Transverse colon (tissue), 4 donors: Measurements from ENCODE around the gene FMNL3. TPM values are rescaled to one million over a fixed set of nuclear protein-coding genes. Genes with fewer than 3 reads are reported as not detected.
"Not testable (repeated sequence)": the region's sequence is repeated elsewhere in the genome, so short reads cannot be mapped to it uniquely, and the experiment has no call there.

Experiments used
- DNase-seq: peaks from one replicate; pipeline ENCODE4 v3.0.0-alpha.2; 2019
- H3K27ac ChIP-seq, 4 donors: fragments of 200-600 bp; sonication (generic); 2 replicates each; pipeline ENCODE4 v1.5.1; 2016 to 2018; ENCODE audit warnings: inconsistent platforms in 4 of 4
- H3K27me3 ChIP-seq: fragments of 200-600 bp; sonication (generic); 2 replicates; pipeline ENCODE4 v1.5.1; 2017; ENCODE audit warnings: inconsistent platforms
- H3K36me3 ChIP-seq, 4 donors: fragments of 200-600 bp; sonication (generic); 2 replicates each; pipeline ENCODE4 v1.5.1; 2017 to 2019; ENCODE audit warnings: inconsistent platforms in 4 of 4
- H3K4me1 ChIP-seq, 4 donors: fragments of 200-600 bp; sonication (generic); 2 replicates each; pipeline ENCODE4 v1.5.1; 2017 to 2020; ENCODE audit warnings: inconsistent platforms in 4 of 4
- H3K4me3 ChIP-seq, 4 donors: fragments of 200-600 bp; sonication (generic); 1 replicate in 1 of 4; 2 replicates in 3 of 4; pipeline versions ENCODE4 v1.5.1 to v1.6.1; 2017 to 2019; ENCODE audit warnings: inconsistent platforms in 4 of 4
- H3K9me3 ChIP-seq, 2 donors: fragments of 200-600 bp; sonication (generic); 2 replicates each; pipeline ENCODE4 v1.5.1; 2017 to 2019; ENCODE audit warnings: inconsistent platforms in 2 of 2
- CTCF ChIP-seq, 5 experiments: fragments of 200-600 bp in 3 of 5; fragments of 450-650 bp in 2 of 5; sonication (generic) in 3 of 5; IDR thresholded peaks; 1 replicate in 2 of 5; 2 replicates in 3 of 5; pipeline ENCODE4 v1.5.1; 2016 to 2017; ENCODE audit warnings: antibody characterized with exemption in 5 of 5, inconsistent platforms in 3 of 5, mild to moderate bottlenecking in 2 of 5, moderate library complexity in 1 of 5
- EP300 ChIP-seq: sonication (generic); formaldehyde crosslinking; IDR thresholded peaks from one replicate; pipeline ENCODE4 v1.6.1; 2017; ENCODE audit warnings: antibody characterized with exemption, low read depth
- POLR2A ChIP-seq: fragments of 450-650 bp; IDR thresholded peaks from one replicate; pipeline ENCODE4 v1.6.1; 2016; ENCODE audit warnings: antibody characterized with exemption, mild to moderate bottlenecking, moderate library complexity
- POLR2AphosphoS5 ChIP-seq, 3 donors: sonication (generic); formaldehyde crosslinking; IDR thresholded peaks; one replicate each; pipeline ENCODE4 v1.6.1; 2016; ENCODE audit warnings: antibody characterized with exemption in 3 of 3
- WGBS, 2 donors: methylation state at CpG; one replicate each; pipeline ENCODE4 v1.1.5; 2018; ENCODE audit warnings: low coverage in 1 of 2; 5-methylcytosine and 5-hydroxymethylcytosine counted together
- in situ Hi-C, 4 donors: fragments of 200-750 bp; cut with MboI; loops; one replicate each; pipeline versions ENCODE4 v1.15.0 to v1.15.1; 2017; ENCODE audit warnings: low sequenced_read_pairs in 3 of 4, low pct_ligation_motif_present in 1 of 4, low pct_unique_long_range_greater_than_20kb in 1 of 4
- intact Hi-C: fragments of 100-400 bp; cut with DNase I; formaldehyde crosslinking; loops from one replicate; pipeline ENCODE4 v1.15.1; 2023; ENCODE audit warnings: low total_unique reads
- total RNA-seq, 4 donors: library from RNA; depleted of rRNA; stranded (reverse); fragments of >200 nt; gene quantifications; one replicate each; pipeline ENCODE4 v1.1.0, GENCODE V29; 2016

The FMNL3 gene
- total RNA-seq, 4 donors from 2014 or later = 5.3 to 16.5 (median 8.2) TPM

- H3K36me3 ChIP-seq = no peaks in the 10 kb centered on the region
- no peak for TF ChIP-seq POLR2AphosphoS5 (IDR thresholded peaks at IDR 0.05)
- no peak for TF ChIP-seq CTCF (IDR thresholded peaks at IDR 0.05)
- TF ChIP-seq EP300 = no peak
- H3K4me3 ChIP-seq = no peak overlapping the region
- H3K27ac ChIP-seq = no peak overlapping the region
- intact Hi-C loops (no loop called here), in situ Hi-C loops (no loop called here)
- H3K9me3 ChIP-seq = no peaks in the 10 kb centered on the region
- peaks cover 6 to 18% (median 13%) of the 10 kb centered on the region in 4 donors for H3K4me1 ChIP-seq
- peaks cover 9% of the 10 kb centered on the region for H3K27me3 ChIP-seq
- no peak for DNase-seq
- WGBS, 2 donors = 86 to 100% methylated on average over 1 of the region's 1 CpG
These were observed 88.6 kb downstream of the FMNL3 start for GRCh38 chr12:49618576-49618975.

- Histone ChIP-seq H3K27ac (no peak overlapping the region), H3K9me3 (no peaks in the 10 kb centered on the region), H3K36me3 (no peaks in the 10 kb centered on the region), H3K27me3 (peaks cover 9% of the 10 kb centered on the region), H3K4me3 (no peak overlapping the region), H3K4me1 (peaks cover 2 to 5% (median 3%) of the 10 kb centered on the region in 4 donors)
- TF ChIP-seq POLR2A = no peak
- no peak for TF ChIP-seq POLR2AphosphoS5 (IDR thresholded peaks at IDR 0.05)
- TF ChIP-seq EP300 = no peak
- no peak for TF ChIP-seq CTCF (IDR thresholded peaks at IDR 0.05)
- no peak for DNase-seq
- intact Hi-C loops (no loop called here), in situ Hi-C loops (no loop called here)
- WGBS, 2 donors = 54 to 55% methylated on average over 1 to 5 of the region's 5 CpGs
These were observed 90.5 kb downstream of the FMNL3 start for GRCh38 chr12:49616533-49617219.

GRCh38 chr12:49615725-49616124 is 91.5 kb downstream of the FMNL3 start:
- TF ChIP-seq POLR2AphosphoS5 (IDR thresholded peaks at IDR 0.05) (no peak), CTCF (IDR thresholded peaks at IDR 0.05) (no peak), EP300 (no peak), POLR2A (no peak)
- peaks cover 9% of the 10 kb centered on the region for H3K27me3 ChIP-seq
- in situ Hi-C loops (no loop called here), intact Hi-C loops (no loop called here)
- H3K4me1 ChIP-seq = no peaks in the 10 kb centered on the region
- no peak for DNase-seq
- WGBS, 2 donors = 76 to 96% methylated on average over 3 to 7 of the region's 7 CpGs
- no peaks in the 10 kb centered on the region for H3K9me3 ChIP-seq
- no peak overlapping the region for H3K27ac ChIP-seq
- H3K4me3 ChIP-seq = no peak overlapping the region
- H3K36me3 ChIP-seq = no peaks in the 10 kb centered on the region

- Histone ChIP-seq H3K36me3 (no peaks in the 10 kb centered on the region), H3K4me3 (no peak overlapping the region), H3K27ac (no peak overlapping the region), H3K9me3 (no peaks in the 10 kb centered on the region), H3K4me1 (no peaks in the 10 kb centered on the region), H3K27me3 (peaks cover 13% of the 10 kb centered on the region)
- TF ChIP-seq EP300 = no peak
- no peak for DNase-seq
- intact Hi-C loops (no loop called here), in situ Hi-C loops (no loop called here)
These were observed 95.0 kb downstream of the FMNL3 start for GRCh38 chr12:49612210-49612609.

GRCh38 chr12:49610785-49611184 is 96.4 kb downstream of the FMNL3 start:
- 89 to 92% methylated on average over 4 of the region's 4 CpGs for WGBS, 2 donors

More at GRCh38 chr12:49610785-49611184, 96.4 kb downstream of the FMNL3 start:
- intact Hi-C loops, H3K4me1 ChIP-seq, H3K27me3 ChIP-seq, H3K4me3 ChIP-seq, in situ Hi-C loops, H3K27ac ChIP-seq, H3K9me3 ChIP-seq, H3K36me3 ChIP-seq, DNase-seq: not testable (repeated sequence)
